Stimulated activated CD8-positive, alpha-beta memory T cell treated with anti-CD3 and anti-CD28 coated beads, Interleukin-15, amount 100 ng/mL, for 24 hours (primary cell): ENCODE data around the gene FBXO39.
"Not testable (repeated sequence)": the region's sequence is repeated elsewhere in the genome, so short reads cannot be mapped to it uniquely, and the experiment has no call there.

Experiments used
- DNase-seq: peaks from one replicate; pipeline ENCODE4 v3.0.0-alpha.2; 2020; ENCODE audit warnings: low read depth

FBXO39 gene

GRCh38 chr17:6775871-6776405, at the start of gene FBXO39:
TSS of gene FBXO39 (plus strand) at chr17:6776215. CDS start at chr17:6779869, 3,654 bp downstream.
- no peak for DNase-seq

DNA sequence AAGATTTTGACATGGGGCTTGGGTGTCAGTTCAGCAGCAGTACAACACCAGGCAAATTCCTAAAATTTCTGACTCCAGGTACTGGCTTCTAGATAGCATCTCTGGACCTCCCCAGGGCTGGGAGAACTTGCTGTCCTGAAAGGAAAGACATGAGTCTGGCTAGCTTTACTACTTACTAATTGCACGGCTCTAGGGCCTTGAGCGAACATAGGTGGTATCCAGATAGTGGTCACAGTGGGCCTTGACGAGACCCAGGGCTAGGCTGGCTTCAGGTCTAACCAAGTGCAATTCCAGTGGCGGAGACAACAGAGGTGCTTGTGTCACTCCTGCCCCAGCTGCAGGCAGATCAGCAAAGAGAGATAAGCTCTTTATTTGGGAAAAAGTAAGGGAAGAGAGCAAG, 46.5 kb upstream of the FBXO39 start:
- DNase-seq, result no peak

DNA sequence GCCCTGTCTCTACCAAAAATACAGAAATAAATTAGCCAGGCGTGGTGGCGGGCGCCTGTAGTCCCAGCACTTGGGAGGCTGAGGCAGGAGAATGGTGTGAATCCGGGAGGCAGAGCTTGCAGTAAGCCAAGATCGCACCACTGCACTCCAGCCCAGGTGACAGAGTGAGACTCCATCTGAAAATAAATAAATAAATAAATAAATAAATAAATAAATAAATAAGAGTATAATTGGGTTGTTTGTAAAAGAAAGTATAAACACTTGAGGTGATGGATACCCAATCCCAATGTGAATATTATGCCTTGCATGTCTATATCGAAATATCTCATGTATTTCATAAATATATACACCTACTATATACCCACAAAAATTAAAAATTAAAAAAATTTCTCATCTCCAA, 29.4 kb upstream of the FBXO39 start:
- not testable (repeated sequence) for DNase-seq

- DNase-seq, result no peak
Measured at GRCh38 chr17:6748617-6749016, 27.4 kb upstream of the FBXO39 start.

DNA sequence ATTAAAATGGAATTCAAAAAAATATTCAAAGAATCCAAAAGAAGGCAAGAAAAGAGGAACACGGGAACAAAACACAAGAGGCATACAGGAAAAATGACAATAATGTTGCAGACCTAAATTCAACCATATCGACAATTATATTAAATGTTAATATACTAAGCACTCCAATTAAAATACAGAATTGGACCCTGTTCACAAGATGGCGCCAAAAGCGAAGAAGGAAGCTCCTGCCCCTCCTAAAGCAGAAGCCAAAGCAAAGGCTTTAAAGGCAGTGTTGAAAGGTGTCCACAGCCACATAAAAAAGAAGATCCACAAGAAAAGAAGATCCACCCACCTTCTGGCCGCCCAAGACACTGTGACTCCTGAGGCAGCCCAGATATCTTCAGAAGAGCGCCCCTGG, 26.5 kb upstream of the FBXO39 start:
- DNase-seq, result no peak

DNA sequence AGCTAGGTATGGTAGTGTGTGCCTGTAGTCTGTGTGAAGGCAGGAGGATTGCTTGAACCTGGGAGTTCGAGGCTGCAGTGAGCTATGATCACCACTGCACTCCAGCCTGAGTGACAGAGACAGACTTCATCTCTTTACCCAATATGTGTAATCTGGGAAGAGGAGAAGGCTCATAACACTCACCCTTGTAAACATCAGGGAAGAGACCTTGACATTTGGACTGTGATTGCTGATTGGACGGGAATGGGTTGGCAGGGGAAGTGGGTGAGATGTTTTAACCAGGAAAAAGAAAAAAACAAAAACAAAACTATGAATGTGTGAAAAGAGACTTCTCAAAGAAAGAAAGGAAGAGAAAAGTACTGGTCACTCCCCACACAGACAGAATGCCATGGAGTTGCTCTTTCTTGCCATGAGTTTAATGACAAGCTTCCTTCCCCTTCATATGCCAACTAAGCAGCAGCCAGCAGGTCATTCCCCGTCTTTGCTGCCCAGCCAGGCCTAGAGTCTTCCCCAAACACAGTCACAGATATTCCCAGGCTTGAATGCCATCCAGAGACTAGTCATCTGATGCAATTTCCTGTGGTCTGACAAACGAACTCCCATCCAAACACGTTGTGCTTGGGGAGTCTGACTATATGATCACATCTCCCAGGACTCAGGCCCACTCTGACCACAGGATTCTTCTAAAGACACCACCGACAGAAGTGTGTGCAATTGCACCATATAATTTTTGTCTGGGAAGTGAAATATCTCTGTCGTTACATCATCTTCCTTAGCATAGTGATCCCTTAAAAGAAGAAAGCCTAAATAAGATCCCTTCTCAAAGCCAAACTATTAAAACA, 23.7 kb upstream of the FBXO39 start:
- no peak for DNase-seq

DNA sequence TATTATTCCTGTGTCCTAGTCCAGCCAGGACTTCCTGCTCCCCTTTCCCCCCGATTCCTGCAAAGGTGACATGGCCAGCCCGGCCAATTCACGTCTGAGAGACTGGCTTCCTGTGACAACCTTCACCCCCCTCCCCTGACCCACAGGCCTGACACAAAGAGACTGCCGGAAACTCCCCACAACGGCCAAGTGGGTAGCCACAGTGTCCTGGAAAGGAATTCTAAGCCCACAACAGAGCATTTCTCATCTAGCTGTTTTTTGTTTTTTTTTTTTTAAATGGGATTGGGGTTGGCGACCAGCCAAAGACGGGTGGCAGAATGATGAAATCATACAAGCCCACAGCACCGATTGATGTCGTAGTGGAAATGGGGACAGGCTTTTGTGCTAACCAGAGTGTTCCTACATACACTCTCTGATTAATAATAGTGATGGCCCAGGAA, 23.0 kb upstream of the FBXO39 start:
- DNase-seq, result no peak

GRCh38 chr17:6753546-6753945, 22.5 kb upstream of the FBXO39 start:
- no peak for DNase-seq

DNA sequence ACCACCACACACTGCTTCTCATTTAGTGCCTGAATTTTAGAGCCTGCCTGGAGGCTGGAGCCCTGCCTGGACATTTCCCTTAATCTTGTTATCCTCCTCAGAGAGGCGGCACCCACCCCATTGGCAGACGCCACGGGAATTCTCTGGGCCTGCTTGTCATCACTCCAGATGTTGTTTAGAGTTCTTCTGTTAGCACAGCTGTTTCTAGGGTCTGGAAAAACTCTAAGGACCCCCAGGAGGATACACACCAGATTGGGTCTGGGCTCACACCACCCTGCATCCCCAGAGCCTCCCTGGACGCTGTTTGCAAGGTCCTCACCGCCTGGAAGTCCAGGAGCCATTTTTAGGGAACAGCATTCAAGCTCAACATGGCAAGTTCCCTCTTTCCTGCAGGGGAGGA, 20.7 kb upstream of the FBXO39 start:
- no peak for DNase-seq

DNA sequence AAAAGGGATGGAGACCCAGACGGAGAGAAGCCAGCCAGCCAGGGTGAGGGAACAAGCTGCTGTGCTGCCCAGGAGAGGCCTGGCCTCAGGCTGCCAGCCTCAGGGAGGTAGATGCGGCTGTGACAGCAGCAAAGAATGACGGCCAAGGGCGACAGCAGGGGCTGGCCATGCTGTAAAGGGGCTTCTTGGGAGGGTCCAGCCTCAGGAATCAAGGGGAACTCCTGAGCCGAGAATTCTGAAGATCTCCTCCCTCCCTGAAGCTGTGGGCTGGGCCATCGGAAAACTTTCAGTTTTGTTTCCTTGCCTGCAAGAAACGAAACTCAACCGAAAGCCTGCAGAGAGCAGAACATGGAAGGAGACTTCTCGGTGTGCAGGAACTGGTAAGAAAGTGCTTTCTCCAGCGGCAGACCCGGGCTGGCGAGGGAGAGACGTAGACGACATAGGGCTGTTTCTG, 20.3 kb upstream of the FBXO39 start, which contains the start of gene XAF1:
XAF1 (plus strand) TSS at position 316 of the 454 bp plus-strand sequence; CDS start at position 349, 33 bp downstream.
- no peak for DNase-seq

DNA sequence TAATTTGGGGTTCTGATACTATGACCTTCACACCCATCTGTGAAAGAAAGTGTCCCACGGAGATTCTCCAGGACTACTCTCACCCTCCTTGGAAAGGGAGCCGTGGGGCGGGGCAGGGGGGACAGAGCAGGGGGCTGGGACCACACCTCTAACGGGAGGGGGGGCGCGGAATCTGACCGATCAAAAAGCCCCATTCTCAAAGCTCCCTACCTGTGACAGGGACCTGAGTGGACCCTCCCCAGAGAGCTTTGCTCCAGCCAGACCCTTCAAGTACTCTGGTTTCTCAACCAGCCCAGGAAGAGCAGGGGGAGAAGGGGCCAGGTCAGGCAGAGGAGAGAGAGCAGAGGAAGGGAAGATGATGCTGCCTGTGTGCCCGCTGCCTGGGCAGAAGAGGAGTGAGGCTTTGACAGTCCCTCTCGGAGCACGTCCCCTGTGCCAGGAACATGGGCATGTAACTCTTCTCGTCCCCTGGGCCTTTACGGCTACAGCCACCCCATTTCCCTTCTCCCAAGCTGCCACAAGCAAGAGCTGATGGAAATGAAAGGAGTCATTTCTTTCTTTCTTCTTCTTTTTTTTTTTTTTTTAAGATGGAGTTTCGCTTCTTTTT, 19.5 kb upstream of the FBXO39 start:
- DNase-seq, result no peak

DNA sequence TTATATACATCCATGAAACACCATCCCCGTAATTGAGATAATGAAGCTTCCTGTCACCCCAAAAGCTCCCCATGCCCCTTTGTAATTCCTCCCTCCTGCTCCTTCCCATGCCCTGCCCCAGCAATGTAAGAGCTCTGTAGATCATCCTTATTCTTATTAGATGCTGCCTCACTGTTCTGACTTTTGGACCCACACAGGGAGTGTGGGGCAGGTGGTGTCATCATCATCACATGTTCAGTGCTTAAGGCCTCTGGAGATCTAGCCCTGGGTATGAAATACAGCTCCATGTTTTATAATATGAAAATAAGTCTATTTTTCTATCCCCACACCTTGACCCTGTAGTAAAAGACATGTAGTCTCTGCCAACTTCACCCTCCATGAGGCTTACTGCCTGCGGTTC, 18.3 kb upstream of the FBXO39 start:
- no peak for DNase-seq

DNA sequence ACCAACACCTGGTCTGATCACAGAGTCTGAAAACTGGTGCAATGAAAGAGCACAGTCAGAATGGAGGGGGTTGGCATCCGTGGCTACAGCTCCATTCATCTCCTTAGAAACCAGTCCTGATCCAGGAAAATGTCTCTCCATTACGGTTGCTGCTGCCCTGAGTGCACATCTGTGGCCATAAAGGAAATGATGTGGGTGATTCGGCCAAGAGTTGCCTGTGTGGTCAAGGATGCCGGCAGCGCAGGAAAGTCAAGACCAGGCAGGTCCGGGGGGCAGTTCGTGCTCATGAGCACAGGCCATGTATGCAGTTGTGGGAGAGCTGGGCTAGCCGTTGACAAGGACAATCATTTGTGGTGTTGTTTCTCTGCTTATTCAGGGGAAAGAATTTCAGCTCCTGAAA, 14.2 kb upstream of the FBXO39 start:
- DNase-seq, result no peak

DNA sequence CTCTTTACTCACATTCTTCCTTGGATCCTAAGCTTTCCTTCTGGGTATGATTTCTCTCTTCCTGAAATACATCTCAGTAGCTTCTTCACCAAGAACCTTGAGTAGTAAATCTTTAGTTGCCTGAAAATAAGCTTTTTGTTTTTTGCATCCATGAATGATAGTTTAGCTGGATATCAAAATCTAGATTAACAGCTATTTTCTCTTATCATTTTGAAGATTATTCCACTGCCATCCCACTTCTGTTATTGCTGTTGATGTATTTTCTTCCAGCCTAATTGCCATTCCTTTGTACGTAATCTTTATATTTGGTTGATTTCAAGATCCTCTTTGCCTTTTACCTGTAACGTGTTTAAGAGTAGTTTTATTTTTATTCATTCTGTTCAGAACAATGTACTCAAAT, 7.6 kb upstream of the FBXO39 start:
- DNase-seq, result no peak

DNA sequence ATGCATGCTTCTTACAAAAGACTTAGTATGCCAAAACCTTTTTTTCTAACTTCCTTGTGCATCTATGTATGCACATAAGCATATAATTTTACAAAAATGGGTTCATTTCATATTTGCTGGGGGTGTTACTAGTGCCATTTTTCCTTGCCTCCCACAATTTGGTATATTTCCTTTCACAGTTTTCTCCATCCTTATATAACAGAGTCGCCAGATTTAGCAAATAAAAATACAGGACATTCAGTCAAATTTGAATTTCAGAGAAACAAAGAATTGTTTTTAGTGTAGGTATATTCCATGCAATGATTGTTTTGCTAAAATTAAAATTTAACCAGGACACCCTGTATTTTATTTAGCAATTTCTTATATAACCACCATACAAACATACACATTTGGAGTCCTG, 4.0 kb upstream of the FBXO39 start:
- DNase-seq, result no peak

- not testable (repeated sequence) for DNase-seq
Measured at GRCh38 chr17:6774906-6775305, 1.1 kb upstream of the FBXO39 start.

DNA sequence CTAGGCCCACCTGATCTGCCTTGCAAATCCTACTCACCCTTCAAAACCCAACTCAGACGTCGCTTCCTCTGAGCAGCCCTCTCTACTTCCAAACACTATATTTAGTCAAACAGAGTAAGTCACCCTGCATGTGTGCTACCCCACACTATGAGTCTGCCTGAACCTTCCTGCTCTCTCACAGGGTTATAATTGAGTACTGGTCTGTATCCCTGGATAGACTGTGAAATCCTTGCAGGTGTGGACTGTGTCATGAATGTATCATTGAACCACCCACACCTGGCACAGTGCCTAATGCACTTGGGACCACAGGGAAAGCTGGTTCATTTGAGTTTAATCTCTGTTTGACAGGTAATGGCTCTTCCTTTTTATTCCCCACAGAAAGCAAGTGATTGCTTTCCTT, 3.4 kb downstream of the FBXO39 start:
- DNase-seq, result no peak

- DNase-seq, result no peak
Measured at GRCh38 chr17:6780001-6780400, 4.0 kb downstream of the FBXO39 start.

DNA sequence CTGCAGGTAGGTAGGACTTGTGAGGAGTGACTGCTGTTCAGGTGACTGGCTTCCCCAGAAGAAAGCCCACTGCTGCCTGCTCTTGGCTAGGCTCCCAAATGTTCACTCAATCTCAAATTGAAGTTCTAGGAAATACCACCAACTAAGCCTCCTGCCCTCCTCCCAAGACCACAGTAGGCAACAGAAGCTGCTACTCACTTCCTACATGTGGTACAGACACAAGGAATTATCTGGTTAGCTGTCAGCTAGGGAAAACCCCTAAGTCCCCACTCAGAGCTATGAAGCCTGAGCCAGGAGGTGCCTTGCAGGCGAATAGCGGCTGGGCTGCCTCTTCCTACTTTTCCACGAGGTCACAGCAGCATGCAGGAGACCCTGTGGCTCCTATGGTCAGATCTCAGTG, 4.9 kb downstream of the FBXO39 start:
- DNase-seq, result no peak

- no peak for DNase-seq
Measured at GRCh38 chr17:6782244-6782643, 6.2 kb downstream of the FBXO39 start.

DNA sequence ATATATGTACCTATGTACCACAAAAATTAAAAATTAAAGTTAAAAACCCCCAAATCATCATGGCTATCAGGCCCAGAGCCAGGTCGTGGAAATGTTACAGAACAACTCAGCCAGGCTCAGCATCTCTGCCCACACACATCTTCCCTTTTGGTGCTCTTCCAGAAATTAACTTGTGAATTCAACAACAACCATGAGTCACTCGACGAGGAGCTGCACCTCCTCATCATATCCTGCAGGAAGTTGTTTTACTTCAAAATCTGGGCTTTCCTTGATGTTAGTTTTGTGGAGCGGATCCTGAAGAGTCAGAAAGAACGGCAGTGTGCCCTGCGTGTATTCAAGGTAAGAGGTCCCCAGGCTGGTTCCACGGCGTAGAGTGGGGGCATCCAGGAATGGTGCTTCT, 10.6 kb downstream of the FBXO39 start:
- no peak for DNase-seq

DNA sequence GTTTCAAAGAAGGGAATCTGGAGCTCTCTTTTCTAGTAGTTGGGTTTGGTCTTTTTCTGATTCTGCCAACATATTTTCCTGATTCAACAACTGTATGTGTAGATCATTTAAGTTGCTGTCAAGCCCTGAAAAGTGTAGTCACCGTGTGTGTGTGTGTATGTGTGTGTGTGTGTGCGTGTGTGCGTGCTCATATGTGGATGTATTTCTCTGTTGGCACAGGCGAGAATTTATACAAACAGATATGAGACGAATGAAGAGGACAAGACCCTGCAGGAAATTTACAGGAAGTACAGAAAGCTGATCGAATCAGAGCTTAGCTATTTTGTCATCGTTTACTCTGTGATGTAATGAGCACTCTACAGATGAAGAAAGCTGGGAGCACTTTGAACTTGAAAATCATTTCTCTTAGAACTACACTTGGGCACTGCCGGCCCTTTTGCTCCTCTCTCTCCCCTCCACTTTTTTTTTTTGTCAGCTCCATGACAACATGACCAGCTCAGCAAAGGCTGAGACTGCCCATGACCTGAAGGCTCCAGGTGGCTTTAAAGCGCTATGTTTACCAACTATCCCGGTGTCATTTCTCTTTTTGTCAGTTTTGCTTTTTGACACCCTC, 11.2 kb downstream of the FBXO39 start:
- no peak for DNase-seq

- no peak for DNase-seq
Measured at GRCh38 chr17:6789146-6789545, 13.1 kb downstream of the FBXO39 start.
